Activated B cell treated with CpG ODN at 0.5 μM for 24 hours (primary cell): ENCODE measurements around the gene PTPN14. TPM values are rescaled to one million over a fixed set of nuclear protein-coding genes. Genes with fewer than 3 reads are reported as not detected.
A peak's percentile ranks its signal among the peaks of the same experiment; 100 is the strongest.
"Not testable (repeated sequence)": the region's sequence is repeated elsewhere in the genome, so short reads cannot be mapped to it uniquely, and the experiment has no call there.

ENCODE experiments used
- ATAC-seq: fragments of 200-7000 bp; cut with Tn5 transposase; one replicate; pipeline ENCODE4 v1.10.0; 2021; ENCODE audit warnings: low read depth, mild to moderate bottlenecking, moderate library complexity
- CTCF ChIA-PET: fragments of 350-600 bp; sonication (Branson Sonifier 250); formaldehyde crosslinking; loops from one replicate; lab custom pipeline; 2021; ENCODE audit warnings: antibody characterized with exemption; lab: Charles Lee
- POLR2A ChIA-PET: fragments of 350-600 bp; sonication (Branson Sonifier 250); formaldehyde crosslinking; loops from one replicate; lab custom pipeline; 2021; ENCODE audit warnings: antibody characterized with exemption; lab: Charles Lee
- DNase-seq: peaks from one replicate; pipeline ENCODE4 v3.0.0; 2022
- H3K27ac Mint-ChIP-seq: one replicate; pipeline ENCODE4 v1.8.0; 2020; ENCODE audit warnings: mixed read lengths
- H3K27me3 Mint-ChIP-seq: one replicate; pipeline ENCODE4 v1.8.0; 2021; ENCODE audit warnings: mixed read lengths
- H3K36me3 Mint-ChIP-seq: one replicate; pipeline ENCODE4 v1.8.0; 2021; ENCODE audit warnings: low read depth, mixed read lengths
- H3K4me1 Mint-ChIP-seq: one replicate; pipeline ENCODE4 v1.8.0; 2021; ENCODE audit warnings: mixed read lengths
- H3K4me3 Mint-ChIP-seq: one replicate; pipeline ENCODE4 v1.8.0; 2020; ENCODE audit warnings: mild to moderate bottlenecking, mixed read lengths
- H3K9me3 Mint-ChIP-seq: one replicate; pipeline ENCODE4 v1.8.0; 2020; ENCODE audit warnings: mixed read lengths
- intact Hi-C: fragments of 100-400 bp; cut with micrococcal nuclease; formaldehyde crosslinking; loops from one replicate; pipeline ENCODE4 v1.15.1; 2024
- total RNA-seq: library from RNA; stranded (reverse); gene quantifications from 2 replicates; pipeline ENCODE4 v1.2.3, GENCODE V29; 2022
- TF ChIP-seq, protein P1 (sequence below): fragments of 200-600 bp; IDR thresholded peaks from one replicate; pipeline ENCODE4 v1.8.0; 2022; ENCODE audit warnings: antibody characterized with exemption, mild to moderate bottlenecking

Gene PTPN14
- total RNA-seq, result 0.02 TPM in 1 of 2 replicates, not detected in the other

- ATAC-seq (no peak), DNase-seq (no peak)
- no peaks in the 10 kb centered on the region for H3K9me3 Mint-ChIP-seq
- TF ChIP-seq, protein P1, sequence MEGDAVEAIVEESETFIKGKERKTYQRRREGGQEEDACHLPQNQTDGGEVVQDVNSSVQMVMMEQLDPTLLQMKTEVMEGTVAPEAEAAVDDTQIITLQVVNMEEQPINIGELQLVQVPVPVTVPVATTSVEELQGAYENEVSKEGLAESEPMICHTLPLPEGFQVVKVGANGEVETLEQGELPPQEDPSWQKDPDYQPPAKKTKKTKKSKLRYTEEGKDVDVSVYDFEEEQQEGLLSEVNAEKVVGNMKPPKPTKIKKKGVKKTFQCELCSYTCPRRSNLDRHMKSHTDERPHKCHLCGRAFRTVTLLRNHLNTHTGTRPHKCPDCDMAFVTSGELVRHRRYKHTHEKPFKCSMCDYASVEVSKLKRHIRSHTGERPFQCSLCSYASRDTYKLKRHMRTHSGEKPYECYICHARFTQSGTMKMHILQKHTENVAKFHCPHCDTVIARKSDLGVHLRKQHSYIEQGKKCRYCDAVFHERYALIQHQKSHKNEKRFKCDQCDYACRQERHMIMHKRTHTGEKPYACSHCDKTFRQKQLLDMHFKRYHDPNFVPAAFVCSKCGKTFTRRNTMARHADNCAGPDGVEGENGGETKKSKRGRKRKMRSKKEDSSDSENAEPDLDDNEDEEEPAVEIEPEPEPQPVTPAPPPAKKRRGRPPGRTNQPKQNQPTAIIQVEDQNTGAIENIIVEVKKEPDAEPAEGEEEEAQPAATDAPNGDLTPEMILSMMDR, result no peak
- no peaks in the 10 kb centered on the region for H3K36me3 Mint-ChIP-seq
- H3K4me1 Mint-ChIP-seq, result peaks cover 10% of the 10 kb centered on the region
- peak within 1 kb of the TSS; percentile 44 for H3K4me3 Mint-ChIP-seq
- intact Hi-C loops, result no loop called here
- peaks cover 53% of the 10 kb centered on the region for H3K27me3 Mint-ChIP-seq
- H3K27ac Mint-ChIP-seq, result no peak within 1 kb of the TSS
- ChIA-PET CTCF (no interaction called here), POLR2A (no interaction called here)
These were observed at the start of gene PTPN14 for GRCh38 chr1:214551436-214552173. Gene PTPN14, minus strand, starts transcription at chr1:214551602. Its CDS starts 86,799 bp downstream, at chr1:214464803.

DNA sequence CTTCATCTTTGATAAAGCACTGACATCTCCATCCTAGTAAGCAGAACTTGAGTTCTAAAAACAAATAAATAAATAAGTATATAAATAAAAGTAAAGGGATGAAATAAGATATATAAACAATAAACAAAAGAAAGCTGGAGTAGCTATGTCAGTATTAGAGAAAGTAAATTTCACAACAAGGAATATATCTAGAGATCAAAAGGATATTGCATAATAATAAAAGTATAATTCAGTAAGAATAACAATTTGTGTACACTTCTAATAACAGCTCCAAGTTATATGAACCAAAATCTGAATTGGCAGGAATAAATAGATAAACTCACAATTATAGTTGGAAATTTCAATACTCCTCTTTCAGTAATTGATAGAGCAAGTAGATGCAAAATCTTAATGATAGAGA is 41.8 kb upstream of the PTPN14 start:
- Mint-ChIP-seq H3K36me3 (no peaks in the 10 kb centered on the region), H3K4me1 (no peaks in the 10 kb centered on the region), H3K27ac (no peak overlapping the region), H3K9me3 (no peaks in the 10 kb centered on the region), H3K4me3 (no peak overlapping the region), H3K27me3 (peaks cover 12% of the 10 kb centered on the region)
- ATAC-seq, result no peak
- intact Hi-C loops, result no loop called here
- ChIA-PET POLR2A (no interaction called here), CTCF (interaction anchor here (2.2 kb wide), 1 partner anchor 262 kb away, joined by 4 read pairs; no protein-coding TSS in a partner anchor)
- TF ChIP-seq, protein P1, result no peak
- DNase-seq, result no peak

DNA sequence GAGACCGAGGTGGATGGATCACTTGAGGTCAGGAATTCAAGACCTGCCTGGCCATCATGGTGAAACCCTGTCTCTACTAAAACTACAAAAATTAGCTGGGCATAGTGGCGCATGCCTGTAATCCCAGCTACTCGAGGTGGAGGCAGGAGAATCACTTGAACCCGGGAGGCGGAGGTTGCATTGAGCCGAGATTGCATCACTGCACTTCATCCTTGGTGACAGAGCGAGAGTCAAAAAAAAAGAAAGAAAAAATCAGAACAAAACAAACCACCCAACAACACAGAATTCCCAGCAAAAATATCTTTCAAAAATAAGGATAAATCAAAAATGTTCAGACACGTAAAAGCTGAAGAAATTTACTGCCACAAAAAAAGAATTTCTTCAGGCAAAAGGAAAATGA is 40.5 kb upstream of the PTPN14 start:
- H3K9me3 Mint-ChIP-seq, H3K27ac Mint-ChIP-seq, intact Hi-C loops, DNase-seq, ATAC-seq, H3K4me3 Mint-ChIP-seq, H3K4me1 Mint-ChIP-seq, H3K36me3 Mint-ChIP-seq, POLR2A ChIA-PET: not testable (repeated sequence)
- peaks cover 12% of the 10 kb centered on the region for H3K27me3 Mint-ChIP-seq
- CTCF ChIA-PET, result interaction anchor here (1.0 to 2.2 kb wide), 2 partner anchors 259 to 261 kb away, joined by 3 to 4 read pairs; no protein-coding TSS in a partner anchor

DNA sequence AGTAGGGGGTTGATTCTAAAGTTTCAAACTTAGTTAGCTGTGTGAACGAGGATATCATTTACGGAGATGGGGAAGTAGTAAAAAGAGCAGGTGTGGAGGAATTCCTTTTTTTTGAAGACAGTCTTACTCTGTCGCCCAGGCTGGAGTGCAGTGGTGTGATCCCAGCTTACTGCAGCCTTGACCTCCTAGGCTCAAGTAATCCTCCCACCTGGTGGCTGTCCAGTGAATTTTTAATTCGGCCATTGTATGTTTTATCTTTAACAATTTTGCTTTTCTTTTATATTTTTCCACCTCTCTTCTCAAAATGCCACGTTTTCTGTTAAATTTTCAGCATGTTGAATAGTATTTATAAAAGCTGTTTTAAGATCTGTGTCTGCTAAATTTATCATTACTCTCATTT is 39.3 kb upstream of the PTPN14 start:
- intact Hi-C loops, result no loop called here
- no peak for DNase-seq
- ChIA-PET CTCF (interaction anchor here (2.2 kb wide), 1 partner anchor 259 kb away, joined by 4 read pairs; no protein-coding TSS in a partner anchor), POLR2A (no interaction called here)
- ATAC-seq, result no peak
- H3K27me3 Mint-ChIP-seq, result peaks cover 14% of the 10 kb centered on the region
- TF ChIP-seq, protein P1, result no peak
- H3K4me3 Mint-ChIP-seq, result no peak overlapping the region
- H3K4me1 Mint-ChIP-seq, result no peaks in the 10 kb centered on the region
- H3K27ac Mint-ChIP-seq, result no peak overlapping the region
- H3K9me3 Mint-ChIP-seq, result no peaks in the 10 kb centered on the region
- H3K36me3 Mint-ChIP-seq, result no peaks in the 10 kb centered on the region

- ChIA-PET POLR2A (no interaction called here), CTCF (no interaction called here)
- H3K9me3 Mint-ChIP-seq, result no peaks in the 10 kb centered on the region
These were observed 37.7 kb upstream of the PTPN14 start for GRCh38 chr1:214588963-214589597.

More at GRCh38 chr1:214588963-214589597, 37.7 kb upstream of the PTPN14 start:
- no peak overlapping the region for H3K27ac Mint-ChIP-seq
- H3K36me3 Mint-ChIP-seq, result no peaks in the 10 kb centered on the region
- TF ChIP-seq, protein P1, result no peak
- peaks cover 14% of the 10 kb centered on the region for H3K27me3 Mint-ChIP-seq
- intact Hi-C loops, result loop anchor here (5.0 kb wide), 1 partner anchor 327 kb away; no protein-coding TSS in a partner anchor
- H3K4me1 Mint-ChIP-seq, result no peaks in the 10 kb centered on the region
- no peak for DNase-seq
- no peak for ATAC-seq
- H3K4me3 Mint-ChIP-seq, result no peak overlapping the region
